ENCODE measurements around the gene REST. TPM values are rescaled to one million over a fixed set of nuclear protein-coding genes. Genes with fewer than 3 reads are reported as not detected.

REST gene
- polyA plus RNA-seq, 1 donor, result 23.4 TPM

DNA sequence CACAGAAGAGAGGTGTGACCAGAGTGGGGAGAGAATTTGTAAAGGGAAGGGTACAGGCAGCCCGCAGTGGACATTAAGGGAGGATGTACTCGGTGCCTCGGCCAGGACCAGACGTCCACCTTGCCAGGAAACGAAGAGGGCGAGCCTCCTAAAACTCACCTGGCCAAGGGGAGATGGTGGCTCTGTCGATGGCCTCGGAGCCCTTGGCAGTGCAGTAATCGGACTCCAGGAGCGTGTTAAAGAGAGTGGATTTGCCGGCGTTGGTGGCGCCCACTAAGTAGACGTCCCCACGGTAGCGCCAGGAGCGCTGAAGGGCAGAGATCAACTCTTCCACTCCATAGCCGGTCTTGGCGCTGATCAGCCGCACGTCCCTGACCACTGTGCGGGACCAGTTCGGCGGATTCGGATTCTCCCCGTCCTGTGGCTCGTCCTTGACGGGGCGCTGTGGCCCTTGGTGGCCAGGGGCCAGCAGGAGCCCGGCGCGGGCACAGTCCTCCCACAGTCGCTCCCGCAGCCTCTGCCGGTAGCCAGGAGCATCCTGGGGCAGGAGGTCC is 68.7 kb downstream of the REST start:
- no peak for DNase-seq (ENCODE audit: low read depth)

- no peak for DNase-seq (ENCODE audit: low read depth)
Measured at GRCh38 chr4:56976837-56977320, 69.2 kb downstream of the REST start.

DNA sequence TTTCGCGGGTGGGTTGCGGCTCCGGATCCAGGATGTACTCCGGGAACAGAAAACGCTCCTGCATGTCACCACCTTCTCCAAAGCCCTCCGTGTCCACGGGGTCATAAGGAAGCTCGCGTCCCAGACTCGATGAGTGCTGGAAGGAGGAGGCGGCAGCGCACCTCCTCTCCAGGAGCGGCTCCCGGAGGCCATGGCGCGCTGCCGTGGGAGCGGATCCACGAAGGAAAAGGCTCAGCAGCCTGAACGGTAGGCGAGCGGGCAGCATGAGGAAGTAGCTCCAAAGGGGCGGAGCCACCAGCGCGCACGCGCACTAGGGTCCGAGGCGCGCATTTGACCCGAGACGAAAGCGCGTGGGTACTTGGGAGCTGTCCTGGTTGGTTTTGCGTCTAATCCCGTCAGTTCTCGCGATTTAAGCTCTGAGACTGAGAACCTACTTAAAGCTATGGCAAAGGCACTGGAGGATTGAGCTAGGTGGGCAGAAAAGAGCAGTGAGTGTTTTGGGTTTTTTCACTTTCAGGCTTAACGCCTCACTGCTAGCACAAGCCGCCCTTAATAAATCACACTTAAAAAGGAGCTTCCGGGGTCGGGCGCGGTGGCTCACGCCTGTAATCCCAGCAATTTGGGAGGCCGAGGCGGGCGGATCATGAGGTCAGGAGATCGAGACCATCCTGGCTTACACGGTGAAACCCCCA is 69.8 kb downstream of the REST start, which contains the start of gene NOA1:
Gene NOA1, minus strand, starts transcription at position 286 of the 692 bp plus-strand sequence. Its CDS starts 21 bp downstream, at position 265.
- peak; percentile 99 for DNase-seq (ENCODE audit: low read depth)

GRCh38 chr4:56978750-56979303 is 71.1 kb downstream of the REST start, which contains the start of gene POLR2B:
Gene POLR2B (plus strand): TSS chr4:56978896. CDS start chr4:56978986, 90 bp downstream.
- peak; percentile 86 for DNase-seq (ENCODE audit: low read depth)

DNA sequence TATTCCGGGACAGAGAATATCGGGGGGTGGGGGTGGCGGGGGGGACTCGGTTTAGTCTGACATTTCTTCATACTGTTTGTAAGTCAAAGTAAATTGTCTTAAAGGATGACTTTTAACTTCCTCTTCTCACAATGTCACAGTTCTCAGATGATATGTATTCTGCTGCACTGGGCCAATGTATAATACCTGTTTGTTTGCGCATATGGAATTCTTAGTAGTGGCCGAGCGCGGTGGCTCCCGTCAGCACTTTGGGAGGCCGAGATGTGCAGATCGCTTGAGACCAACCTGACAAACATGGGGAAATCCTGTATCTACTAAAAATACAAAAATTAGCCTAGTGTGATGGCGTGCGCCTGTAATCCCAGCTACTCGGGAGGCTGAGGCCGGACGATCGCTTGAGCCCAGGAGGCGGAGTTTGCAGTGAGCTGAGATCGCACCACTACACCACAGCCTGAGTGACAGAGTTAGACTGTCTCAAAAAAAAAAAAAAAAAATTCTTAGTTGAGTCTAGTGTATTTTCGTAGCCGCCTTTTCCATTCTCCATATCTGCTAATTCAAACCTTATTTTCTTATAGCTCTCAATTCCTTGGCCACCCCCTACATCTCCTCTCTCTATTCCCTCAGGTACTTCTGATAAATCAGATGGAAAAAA is 71.8 kb downstream of the REST start:
- no peak for DNase-seq (ENCODE audit: low read depth)

- DNase-seq (ENCODE audit: low read depth), result no peak
Measured at GRCh38 chr4:56981795-56982201, 74.1 kb downstream of the REST start.

DNA sequence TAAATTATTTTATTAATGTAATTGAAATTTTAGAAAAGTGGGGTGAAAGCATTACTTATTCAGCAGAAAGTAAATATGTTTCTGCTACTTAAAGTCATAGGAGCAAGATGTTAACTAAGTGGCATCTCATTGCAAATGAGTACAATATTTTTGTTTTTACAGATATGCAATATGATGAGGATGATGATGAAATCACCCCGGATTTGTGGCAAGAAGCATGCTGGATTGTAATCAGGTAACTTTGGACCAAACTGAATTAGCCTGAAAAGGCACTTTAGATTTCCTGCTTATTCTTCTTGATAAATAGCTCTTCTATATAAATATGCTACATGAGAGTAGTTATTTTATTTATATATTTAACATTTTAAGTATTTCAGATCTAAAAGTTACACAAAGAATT is 78.5 kb downstream of the REST start:
- no peak for DNase-seq (ENCODE audit: low read depth)

GRCh38 chr4:56986952-56987351 is 79.3 kb downstream of the REST start:
- no peak for DNase-seq (ENCODE audit: low read depth)

GRCh38 chr4:56990109-56990905 is 82.6 kb downstream of the REST start:
- DNase-seq (ENCODE audit: low read depth), result no peak

- peak; percentile 44 for DNase-seq (ENCODE audit: low read depth)
Measured at GRCh38 chr4:56995525-56995924, 87.8 kb downstream of the REST start.

- no peak for DNase-seq (ENCODE audit: low read depth)
Measured at GRCh38 chr4:56999751-57000150, 92.1 kb downstream of the REST start.

DNA sequence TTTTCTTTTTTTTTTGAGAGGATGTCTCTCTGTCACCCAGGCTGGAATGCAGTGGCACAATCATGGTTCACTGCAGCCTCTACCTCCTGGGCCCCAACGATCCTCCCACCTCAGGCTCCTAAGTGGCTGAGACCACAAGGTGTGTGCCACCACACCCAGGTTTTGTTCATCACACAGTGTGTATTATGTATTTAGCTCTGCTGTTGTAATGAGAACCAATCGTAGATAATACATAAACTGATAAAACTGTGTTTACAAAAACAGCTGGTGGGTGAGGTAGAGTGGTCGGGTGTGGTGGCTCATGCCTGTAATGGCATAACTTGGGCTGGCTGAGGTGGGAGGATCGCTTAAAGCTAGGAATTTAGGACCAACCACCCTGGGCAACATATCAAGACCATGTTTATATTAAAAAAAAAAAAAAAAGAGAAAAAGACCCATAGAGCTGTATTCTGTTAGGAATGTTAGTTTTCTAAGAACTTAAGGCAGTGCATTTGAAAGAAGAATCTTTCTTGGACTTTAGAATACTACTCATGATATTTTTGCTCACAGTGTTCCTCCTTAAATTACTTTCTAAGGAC is 105.9 kb downstream of the REST start:
- no peak for DNase-seq (ENCODE audit: low read depth)

Other genes with a start within 250 kb of the REST start
- 25.4 TPM for gene HOPX, start 226.6 kb upstream of the REST start, polyA plus RNA-seq (ENCODE audit: insufficient read length)
- not detected for gene SPINK2, start 86.2 kb upstream of the REST start, polyA plus RNA-seq (ENCODE audit: insufficient read length)
- gene NOA1, start 69.7 kb downstream of the REST start, polyA plus RNA-seq (ENCODE audit: insufficient read length), result 21.3 TPM
- 74.0 TPM for gene POLR2B, start 71.0 kb downstream of the REST start, polyA plus RNA-seq (ENCODE audit: insufficient read length)
- 102 TPM for gene IGFBP7, start 202.5 kb downstream of the REST start, polyA plus RNA-seq (ENCODE audit: insufficient read length)

Measured in forelimb muscle (tissue), 1 donor.